ENCODE results near the gene SULT4A1.

The SULT4A1 gene

DNA sequence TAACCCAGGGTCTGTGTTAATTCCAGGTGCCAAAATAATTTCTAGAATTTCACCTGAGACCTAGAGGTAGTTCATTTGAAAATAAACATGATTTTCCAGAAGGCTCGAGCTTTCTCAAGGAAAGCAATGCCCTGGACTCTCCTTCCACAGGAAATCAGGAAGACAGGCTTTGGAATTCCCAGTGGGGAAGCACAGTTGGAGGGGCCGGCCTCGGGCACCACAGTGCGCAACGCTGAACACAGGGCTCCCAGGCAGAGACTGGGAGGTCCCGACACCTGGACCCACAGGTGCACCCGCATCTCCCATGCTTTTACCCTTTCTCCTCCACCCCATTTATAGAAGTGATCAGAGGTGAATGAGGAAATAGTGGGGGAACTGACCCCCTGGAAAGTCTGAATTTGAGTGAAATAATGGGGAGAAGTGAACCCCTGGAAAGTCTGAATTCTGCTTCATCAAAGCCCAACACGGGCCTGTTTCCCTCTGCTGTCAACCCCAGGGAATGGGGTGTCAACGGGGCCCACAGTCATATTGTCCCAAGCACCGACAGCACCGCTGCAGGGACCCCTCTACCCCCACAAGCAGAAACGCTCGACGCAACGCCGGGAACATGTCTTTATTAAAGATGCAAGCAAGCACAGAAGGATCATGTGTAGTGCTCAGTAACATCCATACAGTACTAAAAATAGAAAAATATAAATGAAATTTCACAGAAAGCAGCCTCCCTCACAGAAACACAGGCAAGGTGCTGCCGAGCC lies 38.2 kb downstream of the SULT4A1 start:
- H3K4me3 ChIP-seq (ENCODE audit: low read depth, low read length) = no peak overlapping the region
- no peaks in the 10 kb centered on the region for H3K27me3 ChIP-seq (replicated peaks)
- TF ChIP-seq, protein P1, sequence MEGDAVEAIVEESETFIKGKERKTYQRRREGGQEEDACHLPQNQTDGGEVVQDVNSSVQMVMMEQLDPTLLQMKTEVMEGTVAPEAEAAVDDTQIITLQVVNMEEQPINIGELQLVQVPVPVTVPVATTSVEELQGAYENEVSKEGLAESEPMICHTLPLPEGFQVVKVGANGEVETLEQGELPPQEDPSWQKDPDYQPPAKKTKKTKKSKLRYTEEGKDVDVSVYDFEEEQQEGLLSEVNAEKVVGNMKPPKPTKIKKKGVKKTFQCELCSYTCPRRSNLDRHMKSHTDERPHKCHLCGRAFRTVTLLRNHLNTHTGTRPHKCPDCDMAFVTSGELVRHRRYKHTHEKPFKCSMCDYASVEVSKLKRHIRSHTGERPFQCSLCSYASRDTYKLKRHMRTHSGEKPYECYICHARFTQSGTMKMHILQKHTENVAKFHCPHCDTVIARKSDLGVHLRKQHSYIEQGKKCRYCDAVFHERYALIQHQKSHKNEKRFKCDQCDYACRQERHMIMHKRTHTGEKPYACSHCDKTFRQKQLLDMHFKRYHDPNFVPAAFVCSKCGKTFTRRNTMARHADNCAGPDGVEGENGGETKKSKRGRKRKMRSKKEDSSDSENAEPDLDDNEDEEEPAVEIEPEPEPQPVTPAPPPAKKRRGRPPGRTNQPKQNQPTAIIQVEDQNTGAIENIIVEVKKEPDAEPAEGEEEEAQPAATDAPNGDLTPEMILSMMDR (IDR thresholded peaks at IDR 0.05; ENCODE audit: low read depth, low read length, missing control alignments) = no peak
- in situ Hi-C loops (cut with HindIII; ENCODE audit: low pct_ligation_motif_present, low sequenced_read_pairs) = no loop called here
- no peak for DNase-seq
- no peak overlapping the region for H3K27ac ChIP-seq
- H3K36me3 ChIP-seq (replicated peaks) = no peaks in the 10 kb centered on the region

DNA sequence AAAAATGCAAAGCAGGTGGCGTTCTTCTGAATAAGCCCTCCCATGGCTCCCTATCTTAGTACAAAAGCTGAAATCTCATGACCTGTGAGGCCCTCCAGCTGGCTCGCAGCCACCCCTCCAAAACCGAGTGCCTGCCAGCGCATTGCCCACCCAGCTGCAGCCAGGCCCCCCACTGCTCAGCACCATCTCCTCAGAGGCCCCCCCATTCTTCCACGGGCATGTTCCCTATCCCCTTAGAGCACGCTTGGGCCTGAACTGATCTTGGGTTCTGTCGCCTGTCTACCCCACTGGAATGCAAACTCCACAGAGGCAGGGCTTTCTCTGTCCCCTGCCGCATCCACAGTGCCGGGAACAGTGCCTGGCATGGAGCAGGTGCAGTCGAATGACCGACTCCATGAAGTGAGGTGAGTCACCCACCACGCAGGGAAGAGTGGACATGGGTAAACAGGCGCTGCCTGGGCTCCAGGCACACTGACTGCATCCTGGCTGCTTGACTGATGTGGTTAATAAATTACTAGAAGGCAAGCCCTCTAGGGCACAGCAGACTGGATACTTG lies 38.9 kb downstream of the SULT4A1 start:
- Histone ChIP-seq H3K27me3 (replicated peaks) (no peaks in the 10 kb centered on the region), H3K4me3 (ENCODE audit: low read depth, low read length) (no peak overlapping the region)
- TF ChIP-seq, protein P1 (IDR thresholded peaks at IDR 0.05; ENCODE audit: low read depth, low read length, missing control alignments) = no peak

DNA sequence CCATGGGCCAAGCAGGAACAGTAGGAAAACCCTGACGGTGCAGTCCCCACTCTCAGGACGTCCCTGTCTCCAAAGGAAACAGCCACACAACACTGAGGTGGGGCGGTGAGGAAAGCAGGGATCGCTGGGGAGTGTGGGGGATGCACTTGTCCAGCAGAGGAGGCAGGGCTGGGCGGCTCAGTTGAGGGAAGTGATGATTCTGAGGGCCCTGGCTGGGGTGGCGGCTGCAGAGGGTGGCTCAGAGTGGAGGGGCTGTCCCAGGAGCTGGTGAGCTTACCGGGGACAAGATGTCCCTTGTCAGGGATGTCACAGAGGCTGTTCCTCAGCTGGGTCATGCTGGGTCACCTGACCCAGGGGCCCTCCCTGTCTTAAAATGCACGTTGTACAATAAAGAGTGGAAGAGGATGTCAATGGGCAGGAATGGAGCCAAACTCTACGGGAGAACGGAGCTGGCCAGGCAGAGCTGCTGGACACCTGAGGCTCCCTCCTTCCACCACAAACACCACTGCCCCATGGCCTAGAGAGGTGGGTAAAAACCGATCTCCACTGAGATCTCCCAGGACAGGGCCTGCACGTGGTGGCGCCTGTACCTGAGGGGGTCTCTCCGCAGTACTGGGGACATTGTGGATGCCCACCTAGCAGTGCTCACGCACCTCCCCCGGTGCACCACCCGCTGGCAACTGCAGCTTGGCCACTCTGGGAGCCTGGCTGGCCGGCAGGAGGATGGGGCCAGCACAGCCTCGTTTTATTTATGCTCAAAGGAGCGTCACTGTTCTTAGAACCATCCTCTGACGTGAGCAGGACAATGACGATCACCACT lies 40.5 kb downstream of the SULT4A1 start:
- H3K27ac ChIP-seq = no peak overlapping the region
- H3K27me3 ChIP-seq (replicated peaks) = no peaks in the 10 kb centered on the region
- no peak for DNase-seq
- in situ Hi-C loops (cut with HindIII; ENCODE audit: low pct_ligation_motif_present, low sequenced_read_pairs) = no loop called here
- no peak overlapping the region for H3K4me3 ChIP-seq (ENCODE audit: low read depth, low read length)
- TF ChIP-seq, protein P1 (IDR thresholded peaks at IDR 0.05; ENCODE audit: low read depth, low read length, missing control alignments) = no peak
- H3K36me3 ChIP-seq (replicated peaks) = no peaks in the 10 kb centered on the region

More for the DNA sequence above, 38.9 kb downstream of the SULT4A1 start:
- no peaks in the 10 kb centered on the region for H3K36me3 ChIP-seq (replicated peaks)
- no peak overlapping the region for H3K27ac ChIP-seq
- in situ Hi-C loops (cut with HindIII; ENCODE audit: low pct_ligation_motif_present, low sequenced_read_pairs) = no loop called here
- no peak for DNase-seq

DNA sequence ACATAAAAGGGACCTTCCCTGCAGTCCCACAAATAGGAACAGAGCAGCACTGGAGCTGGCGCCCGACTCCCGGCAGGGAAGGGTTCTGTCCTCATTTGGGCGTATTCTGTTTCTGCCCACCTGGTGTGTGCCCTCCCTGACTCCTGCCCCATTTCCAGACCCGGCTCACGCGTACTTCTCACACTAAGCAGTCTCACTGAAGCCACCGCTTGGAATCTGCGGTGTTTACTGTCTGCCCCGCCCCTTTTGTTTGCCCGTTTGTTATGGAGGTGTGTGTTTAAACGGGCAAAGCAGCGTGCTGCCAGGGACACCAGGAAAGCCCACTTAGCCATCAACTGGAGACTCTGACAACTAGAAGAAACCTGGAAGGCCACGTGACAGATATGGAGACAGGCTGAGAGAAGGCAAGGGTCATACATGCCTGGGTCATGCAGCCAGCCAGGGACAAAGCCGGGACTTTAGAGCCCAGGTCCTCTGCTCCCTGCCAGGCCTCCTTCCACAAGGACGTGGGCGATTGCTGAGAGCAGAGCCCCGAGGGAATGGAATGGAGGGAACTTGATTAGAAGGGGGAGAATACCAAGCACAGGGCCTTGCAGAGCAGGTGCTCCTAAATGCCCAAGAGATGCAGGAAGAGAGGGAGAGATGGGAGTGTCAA lies 41.5 kb downstream of the SULT4A1 start:
- Histone ChIP-seq H3K27ac (no peak overlapping the region), H3K27me3 (replicated peaks) (no peaks in the 10 kb centered on the region), H3K36me3 (replicated peaks) (no peaks in the 10 kb centered on the region), H3K4me3 (ENCODE audit: low read depth, low read length) (no peak overlapping the region)
- DNase-seq = no peak
- in situ Hi-C loops (cut with HindIII; ENCODE audit: low pct_ligation_motif_present, low sequenced_read_pairs) = no loop called here
- TF ChIP-seq, protein P1 (IDR thresholded peaks at IDR 0.05; ENCODE audit: low read depth, low read length, missing control alignments) = no peak

DNA sequence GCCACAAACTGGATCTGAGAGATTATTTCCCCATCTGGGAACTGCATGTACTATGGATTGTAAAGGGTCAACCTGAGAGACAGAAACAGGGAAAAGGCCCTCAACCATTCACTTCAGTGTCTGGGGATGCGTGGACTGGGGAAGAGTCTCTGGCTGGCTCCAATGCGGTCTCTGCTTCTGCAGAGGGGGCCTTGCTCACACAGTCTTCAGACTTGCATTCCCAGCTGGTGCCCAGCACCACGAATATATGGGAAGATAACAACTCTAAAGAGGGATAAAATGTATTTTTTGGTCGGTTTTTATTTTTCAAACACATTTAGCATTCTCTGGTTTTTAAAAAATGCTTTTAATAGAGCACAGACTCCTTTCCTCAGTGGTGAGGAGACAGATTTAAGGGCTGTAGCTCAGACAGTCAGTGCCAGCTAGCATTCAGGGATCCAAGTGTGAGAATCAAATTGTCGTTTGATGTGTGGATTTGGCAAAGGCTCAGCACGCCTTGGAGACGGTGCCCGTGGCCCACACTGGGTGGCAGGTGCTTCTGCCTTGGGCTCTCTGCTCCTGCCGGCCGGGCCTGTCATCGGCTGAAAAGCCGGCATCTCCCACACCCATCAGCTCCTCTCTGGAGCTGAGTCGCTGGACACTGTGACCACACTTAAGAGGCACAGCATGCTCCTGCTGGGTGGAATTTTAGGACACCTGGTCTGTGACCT lies 42.2 kb downstream of the SULT4A1 start:
- DNase-seq = no peak
- TF ChIP-seq, protein P1 (IDR thresholded peaks at IDR 0.05; ENCODE audit: low read depth, low read length, missing control alignments) = no peak
- H3K4me3 ChIP-seq (ENCODE audit: low read depth, low read length) = no peak overlapping the region
- H3K36me3 ChIP-seq (replicated peaks) = no peaks in the 10 kb centered on the region
- no peak overlapping the region for H3K27ac ChIP-seq
- in situ Hi-C loops (cut with HindIII; ENCODE audit: low pct_ligation_motif_present, low sequenced_read_pairs) = no loop called here
- no peaks in the 10 kb centered on the region for H3K27me3 ChIP-seq (replicated peaks)
